Right lobe of liver (tissue), 6 donors: ENCODE results near the gene CFAP221. TPM values are rescaled to one million over a fixed set of nuclear protein-coding genes. Genes with fewer than 3 reads are reported as not detected.
A peak's percentile ranks its signal among the peaks of the same experiment; 100 is the strongest.

Experiments used
- ATAC-seq, 4 donors: fragments of 200-7000 bp; cut with Tn5 transposase; one replicate each; pipeline ENCODE4 v1.9.1; 2020; ENCODE audit warnings: mild to moderate bottlenecking in 4 of 4, moderate library complexity in 4 of 4
- DNase-seq, 3 donors: peaks; one replicate each; pipeline ENCODE4 v3.0.0-alpha.2; 2020
- H3K27ac ChIP-seq, 3 donors: fragments of 200-600 bp; one replicate each; pipeline ENCODE4 v1.8.0; 2022
- H3K27me3 ChIP-seq, 2 donors: fragments of 200-600 bp; one replicate each; pipeline ENCODE4 v1.8.0; 2022
- H3K36me3 ChIP-seq, 4 donors: fragments of 200-600 bp; sonication (generic) in 1 of 4; one replicate each; pipeline versions ENCODE4 v1.5.1 to v1.8.0; 2017 to 2022; ENCODE audit warnings: control low read depth in 1 of 4
- H3K4me1 ChIP-seq, 4 donors: fragments of 200-600 bp; sonication (generic) in 1 of 4; one replicate each; pipeline versions ENCODE4 v1.5.1 to v1.8.0; 2017 to 2022; ENCODE audit warnings: control low read depth in 1 of 4
- H3K4me3 ChIP-seq, 3 donors: fragments of 200-600 bp; one replicate each; pipeline ENCODE4 v1.8.0; 2022
- H3K9me3 ChIP-seq, 4 donors: fragments of 200-600 bp; sonication (generic) in 1 of 4; one replicate each; pipeline versions ENCODE4 v1.5.1 to v1.8.0; 2017 to 2022; ENCODE audit warnings: control low read depth in 1 of 4
- POLR2A ChIP-seq: fragments of 450-650 bp; IDR thresholded peaks from one replicate; pipeline ENCODE4 v1.6.1; 2017; ENCODE audit warnings: antibody characterized with exemption, mild to moderate bottlenecking
- WGBS: methylation state at CpG from one replicate; pipeline ENCODE4 v1.1.6; 2018; ENCODE audit warnings: low coverage, low lambda C conversion rate; ENCODE audit not compliant: insufficient coverage; ENCODE audit errors: missing lambda C conversion rate; 5-methylcytosine and 5-hydroxymethylcytosine counted together
- intact Hi-C, 2 donors: fragments of 100-400 bp; cut with DNase I; formaldehyde crosslinking; loops; one replicate each; pipeline versions ENCODE4 v1.11.2 to v1.14.1; 2022
- total RNA-seq, 6 experiments: library from RNA; depleted of rRNA in 2 of 6; stranded (reverse); fragments of >200 nt in 2 of 6; fragmentation: NEBNext Ultra II Directional in 3 of 6; extraction: Animal tissue kit (Norgen Biotek cat#: 25700) in 3 of 6; gene quantifications; one replicate each; pipeline versions ENCODE4 v1.1.0 to v1.2.4, GENCODE V29; 2016 to 2023
- TF ChIP-seq, protein P1 (sequence below), 4 donors: fragments of 200-600 bp in 3 of 4; fragments of 450-650 bp in 1 of 4; IDR thresholded peaks; one replicate each; pipeline versions ENCODE4 v1.5.1 to v1.8.0; 2016 to 2022; ENCODE audit warnings: antibody characterized with exemption in 4 of 4, mild to moderate bottlenecking in 2 of 4
- donor health status: DM: no; HTN: yes; CAD: no.
- donor health status: DM: no; HTN: no; CAD: no.
- donor health status: DM: no; HTN: no; CAD: no.
- donor health status: DM: no; HTN: yes; CAD: no.
- donor health status: DM: no; HTN: yes; CAD: no.

Gene CFAP221
- total RNA-seq, 6 experiments from 2014 or later, result 0.56 to 5.8 (median 2.4) TPM

- WGBS, result 50% methylated on average over 2 of the region's 2 CpGs
These were observed 6.1 kb downstream of the CFAP221 start for GRCh38 chr2:119550346-119550745.

GRCh38 chr2:119550856-119551255 lies 6.6 kb downstream of the CFAP221 start:
- TF ChIP-seq, protein P1, sequence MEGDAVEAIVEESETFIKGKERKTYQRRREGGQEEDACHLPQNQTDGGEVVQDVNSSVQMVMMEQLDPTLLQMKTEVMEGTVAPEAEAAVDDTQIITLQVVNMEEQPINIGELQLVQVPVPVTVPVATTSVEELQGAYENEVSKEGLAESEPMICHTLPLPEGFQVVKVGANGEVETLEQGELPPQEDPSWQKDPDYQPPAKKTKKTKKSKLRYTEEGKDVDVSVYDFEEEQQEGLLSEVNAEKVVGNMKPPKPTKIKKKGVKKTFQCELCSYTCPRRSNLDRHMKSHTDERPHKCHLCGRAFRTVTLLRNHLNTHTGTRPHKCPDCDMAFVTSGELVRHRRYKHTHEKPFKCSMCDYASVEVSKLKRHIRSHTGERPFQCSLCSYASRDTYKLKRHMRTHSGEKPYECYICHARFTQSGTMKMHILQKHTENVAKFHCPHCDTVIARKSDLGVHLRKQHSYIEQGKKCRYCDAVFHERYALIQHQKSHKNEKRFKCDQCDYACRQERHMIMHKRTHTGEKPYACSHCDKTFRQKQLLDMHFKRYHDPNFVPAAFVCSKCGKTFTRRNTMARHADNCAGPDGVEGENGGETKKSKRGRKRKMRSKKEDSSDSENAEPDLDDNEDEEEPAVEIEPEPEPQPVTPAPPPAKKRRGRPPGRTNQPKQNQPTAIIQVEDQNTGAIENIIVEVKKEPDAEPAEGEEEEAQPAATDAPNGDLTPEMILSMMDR (IDR thresholded peaks at IDR 0.05), result no peak
- no peak for TF ChIP-seq POLR2A
- ATAC-seq, result no peak
- Histone ChIP-seq H3K27ac (no peak overlapping the region), H3K36me3 (no peaks in the 10 kb centered on the region), H3K4me1 (peaks cover 0 to 5% (median 0%) of the 10 kb centered on the region in 4 donors), H3K9me3 (no peaks in the 10 kb centered on the region), H3K27me3 (no peaks in the 10 kb centered on the region), H3K4me3 (no peak overlapping the region)
- intact Hi-C loops, result no loop called here
- 100% methylated on average over 1 of the region's 1 CpG for WGBS
- no peak for DNase-seq

More at GRCh38 chr2:119550346-119550745, 6.1 kb downstream of the CFAP221 start:
- peaks cover 0 to 7% (median 0%) of the 10 kb centered on the region in 4 donors for H3K4me1 ChIP-seq
- TF ChIP-seq, protein P1 (IDR thresholded peaks at IDR 0.05), result no peak
- no peak for TF ChIP-seq POLR2A
- no peaks in the 10 kb centered on the region for H3K36me3 ChIP-seq
- no peaks in the 10 kb centered on the region for H3K9me3 ChIP-seq
- no peaks in the 10 kb centered on the region for H3K27me3 ChIP-seq
- H3K4me3 ChIP-seq, result no peak overlapping the region
- intact Hi-C loops, result no loop called here
- ATAC-seq (no peak), DNase-seq (no peak)
- no peak overlapping the region for H3K27ac ChIP-seq

DNA sequence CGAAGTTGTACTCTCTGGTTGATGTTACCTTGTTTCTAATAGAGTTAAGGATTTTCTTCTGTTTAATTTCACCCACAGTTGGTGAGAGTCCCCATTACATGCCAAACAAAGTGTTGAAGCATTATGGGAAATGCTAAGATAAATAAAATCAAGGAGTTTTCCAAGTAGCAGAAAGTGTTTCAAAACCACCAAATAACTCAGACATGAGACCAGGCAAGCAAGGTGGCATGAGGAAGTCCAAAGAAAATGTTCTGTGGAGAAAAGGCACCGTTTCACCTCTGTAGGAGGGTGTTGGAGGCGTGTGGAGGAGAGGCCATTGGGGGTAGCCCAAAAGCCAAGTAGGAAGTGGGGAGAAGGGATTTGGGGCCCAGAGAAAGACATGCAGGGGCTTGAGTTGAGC lies 8.7 kb downstream of the CFAP221 start:
- H3K27me3 ChIP-seq, result no peaks in the 10 kb centered on the region
- intact Hi-C loops, result no loop called here
- H3K9me3 ChIP-seq, result no peaks in the 10 kb centered on the region
- H3K4me1 ChIP-seq, result peaks cover 0 to 5% (median 0%) of the 10 kb centered on the region in 4 donors
- no peak for DNase-seq
- TF ChIP-seq POLR2A, result no peak
- TF ChIP-seq, protein P1 (IDR thresholded peaks at IDR 0.05), result no peak
- no peak overlapping the region for H3K4me3 ChIP-seq
- 80% methylated on average over 3 of the region's 3 CpGs for WGBS
- no peaks in the 10 kb centered on the region for H3K36me3 ChIP-seq
- no peak for ATAC-seq
- no peak overlapping the region for H3K27ac ChIP-seq

DNA sequence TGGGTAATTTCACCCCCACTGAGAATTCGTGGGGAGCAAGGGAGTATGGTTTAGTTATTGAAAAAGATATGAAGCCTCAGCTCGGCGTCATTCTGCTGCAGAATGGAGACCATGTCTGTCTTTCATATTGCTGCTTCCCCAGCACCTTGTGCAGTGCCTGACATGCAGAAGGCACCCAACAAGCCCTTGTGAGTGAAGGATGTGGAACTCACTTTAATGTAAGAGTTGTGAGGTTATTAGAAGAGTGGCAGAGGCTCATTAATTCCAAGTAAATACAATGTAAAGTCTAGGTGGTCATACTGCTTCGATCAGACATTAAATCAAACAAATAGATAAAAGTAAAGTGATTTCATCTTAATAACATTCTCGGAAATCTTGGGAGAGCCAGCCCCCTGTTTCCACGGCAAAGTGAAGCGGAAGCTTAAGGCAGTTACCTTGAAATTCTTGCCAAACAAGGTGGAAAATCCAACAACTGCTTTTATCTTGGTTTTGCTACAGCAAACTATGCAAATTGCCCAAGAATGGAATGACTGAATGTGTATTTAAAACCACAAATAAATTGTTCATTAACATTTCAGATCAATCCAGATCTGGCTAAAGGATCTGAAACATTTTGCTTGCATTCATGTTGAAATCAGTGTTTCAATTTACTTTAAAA lies 9.6 kb downstream of the CFAP221 start:
- ATAC-seq, result peak; percentile 41 to 77 (median 71)
- WGBS, result 39% methylated on average over 7 of the region's 7 CpGs
- Histone ChIP-seq H3K9me3 (no peaks in the 10 kb centered on the region), H3K27ac (no peak overlapping the region), H3K27me3 (no peaks in the 10 kb centered on the region), H3K4me3 (no peak overlapping the region), H3K4me1 (peaks cover 0 to 5% (median 0%) of the 10 kb centered on the region in 4 donors), H3K36me3 (no peaks in the 10 kb centered on the region)
- no peak for TF ChIP-seq POLR2A
- intact Hi-C loops, result no loop called here
- DNase-seq, result peak in 1 of 3 donors; percentile 23

GRCh38 chr2:119565481-119565880 lies 21.2 kb downstream of the CFAP221 start:
- no peaks in the 10 kb centered on the region for H3K27me3 ChIP-seq
- H3K4me1 ChIP-seq, result no peaks in the 10 kb centered on the region
- DNase-seq (no peak), ATAC-seq (no peak)
- no peak overlapping the region for H3K27ac ChIP-seq
- TF ChIP-seq, protein P1 (IDR thresholded peaks at IDR 0.05), result no peak
- no peak for TF ChIP-seq POLR2A
- no peaks in the 10 kb centered on the region for H3K9me3 ChIP-seq
- no peaks in the 10 kb centered on the region for H3K36me3 ChIP-seq
- intact Hi-C loops, result no loop called here
- WGBS, result 70% methylated on average over 2 of the region's 2 CpGs
- no peak overlapping the region for H3K4me3 ChIP-seq
